GM23338 (cell line): Measurements from ENCODE around the gene AFAP1L2. TPM values are rescaled to one million over a fixed set of nuclear protein-coding genes. Genes with fewer than 3 reads are reported as not detected.

Source experiments
- ATAC-seq: fragments of 200-7000 bp; cut with Tn5 transposase; 3 replicates; pipeline ENCODE4 v1.9.1; 2020
- DNase-seq: peaks from one replicate; pipeline ENCODE4 v3.0.0-alpha.2; 2015; ENCODE audit warnings: low spot score
- H2AFZ ChIP-seq: fragments of 200-600 bp; sonication (generic); 2 replicates; pipeline ENCODE4 v1.8.0; 2016; ENCODE audit warnings: antibody characterized with exemption, mild to moderate bottlenecking, moderate library complexity
- H3F3A ChIP-seq: fragments of 200-600 bp; sonication (generic); replicated peaks from 2 replicates; pipeline ENCODE4 v1.8.0; 2017; ENCODE audit warnings: antibody characterized with exemption, mixed run types, low read depth
- H3K27ac ChIP-seq: fragments of 200-600 bp; sonication (generic); 2 replicates; pipeline ENCODE4 v1.6.1; 2016; ENCODE audit warnings: low read depth
- H3K27me3 ChIP-seq: fragments of 200-600 bp; sonication (generic); 2 replicates; pipeline ENCODE4 v1.8.0; 2016; ENCODE audit warnings: mild to moderate bottlenecking, mixed run types, moderate library complexity; ENCODE audit not compliant: insufficient read depth
- H3K36me3 ChIP-seq: fragments of 200-600 bp; sonication (generic); 2 replicates; pipeline ENCODE4 v1.8.0; 2016; ENCODE audit warnings: mild to moderate bottlenecking; ENCODE audit not compliant: insufficient read depth
- H3K4me1 ChIP-seq: fragments of 200-600 bp; sonication (generic); 2 replicates; pipeline ENCODE4 v1.8.0; 2016; ENCODE audit warnings: mild to moderate bottlenecking, moderate library complexity; ENCODE audit not compliant: insufficient read depth
- H3K4me2 ChIP-seq: fragments of 200-600 bp; sonication (generic); 2 replicates; pipeline ENCODE4 v1.7.1; 2017; ENCODE audit warnings: mixed run types
- H3K4me3 ChIP-seq: fragments of 200-600 bp; sonication (generic); 2 replicates; pipeline ENCODE4 v1.6.1; 2016; ENCODE audit warnings: mixed run types
- H3K79me2 ChIP-seq: fragments of 200-600 bp; sonication (generic); replicated peaks from 2 replicates; pipeline ENCODE4 v1.8.0; 2017; ENCODE audit warnings: mild to moderate bottlenecking; ENCODE audit not compliant: insufficient read depth
- H3K9me2 ChIP-seq: fragments of 200-600 bp; sonication (generic); 2 replicates; pipeline ENCODE4 v1.8.0; 2017; ENCODE audit not compliant: insufficient read depth
- H4K20me1 ChIP-seq: fragments of 200-600 bp; sonication (generic); replicated peaks from 2 replicates; pipeline ENCODE4 v1.8.0; 2017; ENCODE audit warnings: mild to moderate bottlenecking; ENCODE audit not compliant: insufficient read depth
- H3K27ac Mint-ChIP-seq: 2 replicates; pipeline ENCODE4 v1.8.0; 2020; ENCODE audit warnings: inconsistent platforms, mild to moderate bottlenecking, moderate library complexity, mixed read lengths
- H3K27me3 Mint-ChIP-seq: 3 replicates; pipeline ENCODE4 v1.8.0; 2022; ENCODE audit warnings: low read depth, mild to moderate bottlenecking, moderate library complexity, mixed read lengths, inconsistent platforms; ENCODE audit not compliant: insufficient read depth, poor library complexity
- H3K36me3 Mint-ChIP-seq: 3 replicates; pipeline ENCODE4 v1.8.0; 2021; ENCODE audit warnings: low read depth, mild to moderate bottlenecking, inconsistent platforms, moderate library complexity, mixed read lengths
- H3K4me1 Mint-ChIP-seq: 3 replicates; pipeline ENCODE4 v1.8.0; 2020; ENCODE audit warnings: mild to moderate bottlenecking, inconsistent platforms, mixed read lengths
- H3K4me3 Mint-ChIP-seq: 3 replicates; pipeline ENCODE4 v1.8.0; 2021; ENCODE audit warnings: moderate library complexity, mild to moderate bottlenecking, inconsistent platforms, mixed read lengths
- H3K9me3 Mint-ChIP-seq: 3 replicates; pipeline ENCODE4 v1.8.0; 2020; ENCODE audit warnings: moderate library complexity, mild to moderate bottlenecking, inconsistent platforms, mixed read lengths
- CTCF ChIP-seq, 2 experiments: fragments of 200-600 bp in 1 of 2; sonication (generic) in 1 of 2; conservative IDR thresholded peaks; 2 replicates each; pipeline versions ENCODE4 v1.5.1 to v1.6.1; 2016 to 2017; ENCODE audit warnings: antibody characterized with exemption in 2 of 2, low read depth in 2 of 2, mild to moderate bottlenecking in 2 of 2, moderate library complexity in 1 of 2
- STAT1 ChIP-seq: IDR thresholded peaks from one replicate; pipeline ENCODE4 v1.6.1; 2016; ENCODE audit warnings: antibody characterized with exemption; ENCODE audit not compliant: unreplicated experiment
- ZNF114 ChIP-seq: fragments of 250-450 bp; sonication (Bioruptor Pico); IDR thresholded peaks from 2 replicates; pipeline ENCODE4 v1.5.0; 2020; ENCODE audit warnings: mild to moderate bottlenecking, moderate library complexity
- ZNF462 ChIP-seq: fragments of 250-450 bp; sonication (Bioruptor Pico); IDR thresholded peaks from 2 replicates; pipeline ENCODE4 v1.5.0; 2020; ENCODE audit warnings: mild to moderate bottlenecking, moderate library complexity
- polyA plus RNA-seq: library from polyadenylated mRNA; unstranded; fragments of >200 nt; fragmentation: Nextera tagmentation; extraction: Ambion mirVana; gene quantifications from 2 replicates; pipeline ENCODE4 v1.2.1, GENCODE V29; 2016
- total RNA-seq: library from RNA; depleted of rRNA; stranded (reverse); fragments of >200 nt; shearing (Covaris generic); gene quantifications from 2 replicates; pipeline ENCODE4 v1.2.3, GENCODE V29; 2014

Gene AFAP1L2
- total and polyA plus RNA-seq, 2 experiments from 2014 or later, result 2.3 to 6.5 TPM

GRCh38 chr10:114370966-114371365 lies 33.3 kb downstream of the AFAP1L2 start:
- Mint-ChIP-seq H3K4me1 (peaks cover 12% of the 10 kb centered on the region), H3K9me3 (no peaks in the 10 kb centered on the region), H3K36me3 (no peaks in the 10 kb centered on the region), H3K4me3 (no peak overlapping the region), H3K27me3 (peaks cover 4% of the 10 kb centered on the region), H3K27ac (no peak overlapping the region)
- DNase-seq (no peak), ATAC-seq (no peak)
- no peaks in the 10 kb centered on the region for H3K27me3 ChIP-seq
- H3K36me3 ChIP-seq, result no peaks in the 10 kb centered on the region
- no peaks in the 10 kb centered on the region for H4K20me1 ChIP-seq
- H3K4me3 ChIP-seq, result no peak overlapping the region
- H3K27ac ChIP-seq, result no peak overlapping the region
- H3K4me2 ChIP-seq, result no peak overlapping the region
- H3K4me1 ChIP-seq, result peaks cover 11% of the 10 kb centered on the region; the same call in 1 of the 2 replicates
- no peaks in the 10 kb centered on the region for H3K9me2 ChIP-seq
- TF ChIP-seq STAT1 (no peak), CTCF (conservative IDR thresholded peaks at IDR 0.05; ENCODE audit: low read depth in 2 of 2) (no peak), ZNF462 (CRISPR knock-in tag) (no peak), ZNF114 (CRISPR knock-in tag) (no peak)
- no peak overlapping the region for H2AFZ ChIP-seq
- no peaks in the 10 kb centered on the region for H3F3A ChIP-seq
- H3K79me2 ChIP-seq, result no peaks in the 10 kb centered on the region

GRCh38 chr10:114370199-114370598 lies 34.1 kb downstream of the AFAP1L2 start:
- H3K27ac ChIP-seq, result no peak overlapping the region
- peaks cover 4% of the 10 kb centered on the region for H3K27me3 Mint-ChIP-seq
- H4K20me1 ChIP-seq, result no peaks in the 10 kb centered on the region
- no peaks in the 10 kb centered on the region for H3K9me2 ChIP-seq
- no peaks in the 10 kb centered on the region for H3K27me3 ChIP-seq
- no peak for ATAC-seq
- no peaks in the 10 kb centered on the region for H3F3A ChIP-seq
- no peak overlapping the region for H3K27ac Mint-ChIP-seq
- no peaks in the 10 kb centered on the region for H3K36me3 ChIP-seq
- no peak overlapping the region for H3K4me3 ChIP-seq
- no peak overlapping the region for H3K4me3 Mint-ChIP-seq
- H3K4me2 ChIP-seq, result no peak overlapping the region
- DNase-seq, result no peak
- H3K79me2 ChIP-seq, result no peaks in the 10 kb centered on the region
- peaks cover 11% of the 10 kb centered on the region; the same call in 1 of the 2 replicates for H3K4me1 ChIP-seq
- H3K4me1 Mint-ChIP-seq, result peaks cover 12% of the 10 kb centered on the region
- no peaks in the 10 kb centered on the region for H3K36me3 Mint-ChIP-seq
- H2AFZ ChIP-seq, result no peak overlapping the region
- H3K9me3 Mint-ChIP-seq, result no peaks in the 10 kb centered on the region
- no peak for TF ChIP-seq ZNF462 (CRISPR knock-in tag)
